ENCODE data around the gene BRAT1.
A peak's percentile ranks its signal among the peaks of the same experiment; 100 is the strongest.

The BRAT1 gene

DNA sequence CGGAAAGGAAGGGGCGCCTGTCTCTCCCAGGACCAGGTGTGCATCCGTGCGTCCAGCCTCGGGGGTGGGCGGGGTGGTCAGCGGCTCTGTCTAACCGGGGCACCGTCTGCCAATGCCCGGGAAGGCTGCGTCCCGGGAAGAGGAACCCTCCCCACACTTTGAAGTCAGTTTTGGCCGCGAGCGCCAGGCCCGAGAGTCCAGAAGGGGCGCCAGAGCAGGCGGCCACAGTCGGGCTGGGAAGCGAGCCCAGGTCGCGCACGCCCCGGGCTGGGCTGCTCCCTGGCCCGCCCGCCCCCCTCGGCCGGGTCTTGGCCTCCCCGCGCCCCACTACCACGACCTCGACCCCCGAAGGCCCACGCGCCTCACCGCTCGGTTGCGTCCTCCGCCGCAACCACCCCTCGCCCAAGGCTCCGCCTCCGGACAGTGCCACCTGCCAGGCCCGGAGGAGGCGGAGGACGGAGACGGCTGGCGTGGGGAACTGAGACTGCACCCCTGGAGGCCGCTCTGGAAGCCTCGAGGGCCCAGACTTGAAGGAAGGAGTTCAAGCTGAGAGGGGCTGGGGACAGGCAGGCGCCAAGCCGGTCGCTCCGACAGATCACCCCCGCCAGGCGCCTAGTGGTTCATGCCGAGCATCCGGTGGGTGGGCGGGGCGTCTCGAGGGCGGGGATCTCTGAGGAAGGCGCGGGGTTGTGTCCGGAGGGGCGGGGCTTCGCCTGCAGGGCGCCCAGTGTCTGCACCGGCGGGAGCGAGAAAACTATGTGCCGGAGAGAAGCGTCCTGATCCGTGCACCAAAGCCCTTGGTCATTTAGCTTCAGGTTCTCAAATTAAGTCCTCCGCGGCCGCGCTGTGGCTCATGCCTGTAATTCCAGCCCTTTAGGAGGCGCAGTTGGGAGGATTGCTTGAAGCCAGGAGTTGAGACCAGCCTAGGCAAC is at the start of gene BRAT1:
Gene BRAT1, minus strand, starts transcription at position 404 of the 932 bp plus-strand sequence. CDS start 1,093 bp downstream, outside the sequence.
- Histone ChIP-seq H3K4me3 (ENCODE audit: low read depth in 1 of 5, low read length in 5 of 5) (peak within 1 kb of the TSS; percentile 74 to 88 (median 81)), H3K36me3 (ENCODE audit: control insufficient read depth in 5 of 5, insufficient read depth in 5 of 5, low read length in 5 of 5) (peaks cover 2 to 4% (median 3%) of the 10 kb centered on the region in 5 donors), H3K9me3 (ENCODE audit: control insufficient read depth in 5 of 5, low read length in 5 of 5) (no peaks in the 10 kb centered on the region), H3K9ac (ENCODE audit: low read length in 5 of 5) (peak within 1 kb of the TSS; percentile 28 to 95 (median 84)), H3K27me3 (ENCODE audit: control insufficient read depth in 5 of 5, insufficient read depth in 4 of 5, low read length in 5 of 5) (no peaks in the 10 kb centered on the region), H3K27ac (ENCODE audit: low read depth, low read length) (peak within 1 kb of the TSS; percentile 90), H3K4me1 (ENCODE audit: control insufficient read depth in 5 of 5, insufficient read depth in 5 of 5, low read length in 5 of 5) (peaks cover 7 to 41% (median 39%) of the 10 kb centered on the region in 5 donors)

DNA sequence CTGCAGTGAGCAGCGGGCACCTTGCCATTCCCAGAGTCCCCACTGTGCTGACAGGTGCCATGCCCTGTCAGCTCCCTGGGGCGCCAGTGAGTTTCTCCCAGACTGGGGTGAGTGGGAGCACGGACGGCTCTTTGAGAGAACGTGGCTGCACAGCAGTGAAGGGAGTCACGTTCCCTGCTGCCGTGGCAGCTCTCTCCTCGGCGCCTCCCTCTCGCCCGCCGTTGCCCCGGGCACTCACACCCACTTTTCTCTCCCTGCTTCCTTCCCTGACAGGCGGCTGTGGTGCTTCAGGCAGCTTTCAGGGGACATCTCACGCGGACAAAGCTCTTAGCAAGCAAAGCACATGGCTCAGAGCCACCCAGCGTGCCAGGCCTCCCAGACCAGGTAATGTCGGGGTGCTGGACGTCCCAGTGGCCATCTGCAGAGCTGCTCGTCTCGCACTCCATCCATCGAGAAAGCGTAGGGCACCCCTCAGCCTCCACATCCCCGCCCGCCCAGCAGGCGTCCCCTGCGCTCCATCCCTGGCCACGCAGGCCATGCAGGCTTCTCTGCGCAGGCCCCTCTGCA is 49.4 kb upstream of the BRAT1 start:
- Histone ChIP-seq H3K27ac (ENCODE audit: low read depth, low read length) (no peak overlapping the region), H3K9me3 (ENCODE audit: control insufficient read depth in 5 of 5, low read length in 5 of 5) (no peaks in the 10 kb centered on the region), H3K27me3 (ENCODE audit: control insufficient read depth in 5 of 5, insufficient read depth in 4 of 5, low read length in 5 of 5) (no peaks in the 10 kb centered on the region), H3K36me3 (ENCODE audit: control insufficient read depth in 5 of 5, insufficient read depth in 5 of 5, low read length in 5 of 5) (peaks cover 0 to 35% (median 23%) of the 10 kb centered on the region in 5 donors), H3K4me3 (ENCODE audit: low read depth in 1 of 5, low read length in 5 of 5) (no peak overlapping the region), H3K9ac (ENCODE audit: low read length in 5 of 5) (no peak overlapping the region), H3K4me1 (ENCODE audit: control insufficient read depth in 5 of 5, insufficient read depth in 5 of 5, low read length in 5 of 5) (peaks cover 9 to 42% (median 33%) of the 10 kb centered on the region in 5 donors)

DNA sequence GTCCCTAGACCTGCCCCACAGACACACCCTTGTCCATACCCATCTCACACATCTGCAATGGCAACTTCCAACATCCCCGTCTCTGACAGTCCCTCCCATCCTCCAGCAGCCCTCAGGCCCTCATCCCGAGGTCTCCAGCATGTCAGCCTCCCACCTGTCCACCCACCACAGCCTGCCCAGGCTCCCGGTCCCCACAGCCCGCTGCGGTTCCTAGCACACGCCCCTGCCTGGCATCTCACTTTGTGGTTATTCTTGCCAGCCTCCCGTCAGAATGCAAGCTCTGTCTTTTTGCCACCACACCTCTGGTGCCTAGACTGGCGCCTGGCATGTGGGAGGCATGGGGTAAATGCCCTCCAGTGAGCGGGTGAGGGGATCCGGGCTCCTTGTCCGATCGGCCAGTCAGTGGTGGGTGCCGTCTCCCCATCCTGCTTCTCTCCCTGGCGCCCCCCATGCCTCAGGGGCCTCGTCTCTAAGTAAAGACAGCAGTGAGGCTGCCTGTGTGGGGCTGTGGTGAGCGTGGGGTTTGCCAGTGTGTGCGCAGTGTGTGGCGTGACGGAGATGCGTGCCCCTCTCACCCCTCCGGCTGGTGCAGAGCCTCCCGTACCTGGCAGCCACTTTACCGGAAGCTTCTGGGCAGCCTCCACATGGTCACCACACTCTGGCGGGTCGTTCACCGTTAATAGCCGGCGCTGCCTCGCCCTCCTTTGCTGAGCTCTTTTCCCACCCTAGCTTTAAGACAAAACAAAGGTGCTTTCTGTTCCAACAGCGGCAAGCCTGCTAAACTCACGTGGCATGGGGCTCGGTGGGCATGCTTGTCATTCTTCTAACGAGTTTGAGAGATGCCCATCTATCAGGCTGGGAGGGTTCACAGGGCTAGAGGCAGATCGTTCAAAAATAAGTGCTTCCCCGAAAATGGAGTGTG is 48.0 kb upstream of the BRAT1 start:
- Histone ChIP-seq H3K27ac (ENCODE audit: low read depth, low read length) (no peak overlapping the region), H3K9me3 (ENCODE audit: control insufficient read depth in 5 of 5, low read length in 5 of 5) (no peaks in the 10 kb centered on the region), H3K27me3 (ENCODE audit: control insufficient read depth in 5 of 5, insufficient read depth in 4 of 5, low read length in 5 of 5) (no peaks in the 10 kb centered on the region), H3K4me3 (ENCODE audit: low read depth in 1 of 5, low read length in 5 of 5) (no peak overlapping the region), H3K9ac (ENCODE audit: low read length in 5 of 5) (no peak overlapping the region), H3K4me1 (ENCODE audit: control insufficient read depth in 5 of 5, insufficient read depth in 5 of 5, low read length in 5 of 5) (peaks cover 9 to 37% (median 33%) of the 10 kb centered on the region in 5 donors), H3K36me3 (ENCODE audit: control insufficient read depth in 5 of 5, insufficient read depth in 5 of 5, low read length in 5 of 5) (peaks cover 0 to 48% (median 30%) of the 10 kb centered on the region in 5 donors)

DNA sequence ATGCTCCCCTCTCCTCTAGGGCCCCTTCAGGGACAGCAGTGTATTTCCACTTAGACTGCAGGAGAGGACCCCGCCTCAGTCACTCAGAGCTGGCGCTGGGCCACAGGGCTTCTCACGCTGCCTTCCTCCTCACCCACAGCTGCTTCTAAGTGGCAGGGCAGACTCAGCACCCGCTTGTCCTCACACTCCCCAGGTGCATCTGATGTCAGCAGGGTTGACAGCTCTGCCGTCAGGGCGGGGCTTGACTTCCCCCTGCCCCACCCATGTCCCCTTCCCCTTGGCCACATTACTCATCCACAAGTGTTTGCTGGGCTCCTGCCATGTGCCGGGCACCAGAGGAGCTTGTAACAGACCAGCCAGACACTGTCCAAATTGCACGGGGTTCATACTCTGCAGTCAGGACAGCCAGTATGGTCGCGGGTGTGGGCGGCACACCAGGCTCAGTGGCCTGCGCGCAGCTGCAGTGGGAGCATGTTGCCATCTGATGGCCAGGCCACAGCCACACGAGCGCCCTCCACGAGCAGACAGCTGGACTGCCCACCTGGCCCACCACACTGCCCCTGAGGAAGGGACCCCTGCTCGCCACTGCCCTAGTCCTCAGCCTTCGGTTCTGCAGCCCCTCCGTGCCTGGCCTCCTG is 47.2 kb upstream of the BRAT1 start:
- peaks cover 0 to 53% (median 33%) of the 10 kb centered on the region in 5 donors for H3K36me3 ChIP-seq (ENCODE audit: control insufficient read depth in 5 of 5, insufficient read depth in 5 of 5, low read length in 5 of 5)
- no peaks in the 10 kb centered on the region for H3K27me3 ChIP-seq (ENCODE audit: control insufficient read depth in 5 of 5, insufficient read depth in 4 of 5, low read length in 5 of 5)
- H3K9me3 ChIP-seq (ENCODE audit: control insufficient read depth in 5 of 5, low read length in 5 of 5): no peaks in the 10 kb centered on the region
- H3K9ac ChIP-seq (ENCODE audit: low read length in 5 of 5): no peak overlapping the region
- H3K4me3 ChIP-seq (ENCODE audit: low read depth in 1 of 5, low read length in 5 of 5): no peak overlapping the region
- H3K27ac ChIP-seq (ENCODE audit: low read depth, low read length): no peak overlapping the region
- H3K4me1 ChIP-seq (ENCODE audit: control insufficient read depth in 5 of 5, insufficient read depth in 5 of 5, low read length in 5 of 5): peaks cover 6 to 33% (median 25%) of the 10 kb centered on the region in 5 donors

DNA sequence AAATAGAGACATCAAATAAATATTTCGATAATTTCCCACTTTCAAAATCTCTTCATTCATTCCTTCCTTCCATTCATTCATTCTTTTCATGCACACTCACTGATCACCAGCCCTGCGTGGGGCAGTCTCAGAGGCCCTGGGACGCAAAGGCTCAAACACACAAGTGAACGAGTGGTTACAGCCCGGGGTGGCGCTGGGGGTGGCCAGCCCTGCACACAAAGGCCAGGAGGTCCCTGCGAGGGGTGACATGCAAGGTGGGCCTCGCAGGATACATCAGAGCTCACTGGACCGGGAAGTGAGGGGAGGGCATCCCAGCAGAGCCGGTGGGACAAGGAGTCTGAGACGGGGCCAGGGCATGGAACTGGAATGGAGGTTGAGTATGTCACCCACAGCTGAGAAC is 46.6 kb upstream of the BRAT1 start:
- H3K9ac ChIP-seq (ENCODE audit: low read length in 5 of 5): no peak overlapping the region
- peaks cover 4 to 27% (median 19%) of the 10 kb centered on the region in 5 donors for H3K4me1 ChIP-seq (ENCODE audit: control insufficient read depth in 5 of 5, insufficient read depth in 5 of 5, low read length in 5 of 5)
- H3K36me3 ChIP-seq (ENCODE audit: control insufficient read depth in 5 of 5, insufficient read depth in 5 of 5, low read length in 5 of 5): peaks cover 0 to 59% (median 33%) of the 10 kb centered on the region in 5 donors
- H3K4me3 ChIP-seq (ENCODE audit: low read depth in 1 of 5, low read length in 5 of 5): no peak overlapping the region
- H3K27ac ChIP-seq (ENCODE audit: low read depth, low read length): no peak overlapping the region
- no peaks in the 10 kb centered on the region for H3K27me3 ChIP-seq (ENCODE audit: control insufficient read depth in 5 of 5, insufficient read depth in 4 of 5, low read length in 5 of 5)
- no peaks in the 10 kb centered on the region for H3K9me3 ChIP-seq (ENCODE audit: control insufficient read depth in 5 of 5, low read length in 5 of 5)

DNA sequence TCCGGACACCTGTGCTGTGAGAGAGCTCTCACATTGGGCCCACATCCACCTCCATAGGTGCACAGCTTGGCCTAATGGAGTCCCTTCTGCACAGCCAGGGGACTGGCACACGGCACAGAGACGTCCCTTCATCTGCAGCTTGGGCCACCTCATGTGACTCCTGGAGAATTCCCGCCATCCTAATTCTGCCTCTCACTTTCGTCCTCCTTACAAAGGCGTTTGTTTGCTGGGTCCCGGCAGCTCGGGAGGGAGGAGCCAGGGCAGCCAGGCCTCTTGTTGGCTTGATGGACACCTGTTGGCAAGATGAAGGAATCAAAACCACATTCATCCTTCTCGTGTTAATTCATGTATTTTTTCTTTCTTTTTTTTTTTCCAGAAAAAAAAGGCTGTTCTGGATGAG is 45.7 kb upstream of the BRAT1 start:
- H3K9ac ChIP-seq (ENCODE audit: low read length in 5 of 5): no peak overlapping the region
- peaks cover 0 to 18% (median 13%) of the 10 kb centered on the region in 5 donors for H3K4me1 ChIP-seq (ENCODE audit: control insufficient read depth in 5 of 5, insufficient read depth in 5 of 5, low read length in 5 of 5)
- H3K27me3 ChIP-seq (ENCODE audit: control insufficient read depth in 5 of 5, insufficient read depth in 4 of 5, low read length in 5 of 5): no peaks in the 10 kb centered on the region
- no peaks in the 10 kb centered on the region for H3K9me3 ChIP-seq (ENCODE audit: control insufficient read depth in 5 of 5, low read length in 5 of 5)
- peaks cover 0 to 62% (median 33%) of the 10 kb centered on the region in 5 donors for H3K36me3 ChIP-seq (ENCODE audit: control insufficient read depth in 5 of 5, insufficient read depth in 5 of 5, low read length in 5 of 5)
- H3K27ac ChIP-seq (ENCODE audit: low read depth, low read length): no peak overlapping the region
- no peak overlapping the region for H3K4me3 ChIP-seq (ENCODE audit: low read depth in 1 of 5, low read length in 5 of 5)

DNA sequence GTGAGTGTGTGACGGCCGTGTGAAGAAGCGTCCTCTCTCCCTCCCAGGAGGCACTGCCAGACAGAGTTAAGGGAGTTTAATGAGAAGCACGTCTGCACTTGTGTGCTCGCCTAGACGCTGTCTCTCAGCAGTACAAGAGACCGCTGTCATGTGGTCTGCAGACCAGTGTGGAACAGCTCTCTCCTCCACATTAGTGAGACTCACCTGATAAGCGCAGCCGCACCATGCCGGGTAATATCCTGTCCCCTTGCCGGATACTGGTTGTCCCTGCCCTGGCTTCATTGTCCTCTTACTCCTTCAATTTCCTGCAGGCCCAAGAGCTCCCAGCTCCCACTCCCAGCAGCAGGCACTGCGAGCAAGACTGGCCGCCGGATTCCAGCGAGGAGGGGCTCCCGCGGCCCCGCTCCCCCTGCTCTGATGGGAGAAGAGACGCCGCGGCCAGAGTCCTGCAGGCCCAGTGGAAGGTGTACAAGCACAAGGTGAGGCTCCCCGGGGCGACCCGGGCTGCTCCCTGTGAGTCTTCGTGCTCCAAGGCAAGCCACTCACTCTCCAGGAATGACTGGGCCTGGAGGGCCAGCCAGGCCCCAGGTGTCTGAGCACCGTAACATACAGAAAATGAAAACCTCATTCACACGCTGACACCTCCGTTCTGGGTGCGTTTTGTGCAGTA is 43.0 kb upstream of the BRAT1 start:
- no peak overlapping the region for H3K4me3 ChIP-seq (ENCODE audit: low read depth in 1 of 5, low read length in 5 of 5)

DNA sequence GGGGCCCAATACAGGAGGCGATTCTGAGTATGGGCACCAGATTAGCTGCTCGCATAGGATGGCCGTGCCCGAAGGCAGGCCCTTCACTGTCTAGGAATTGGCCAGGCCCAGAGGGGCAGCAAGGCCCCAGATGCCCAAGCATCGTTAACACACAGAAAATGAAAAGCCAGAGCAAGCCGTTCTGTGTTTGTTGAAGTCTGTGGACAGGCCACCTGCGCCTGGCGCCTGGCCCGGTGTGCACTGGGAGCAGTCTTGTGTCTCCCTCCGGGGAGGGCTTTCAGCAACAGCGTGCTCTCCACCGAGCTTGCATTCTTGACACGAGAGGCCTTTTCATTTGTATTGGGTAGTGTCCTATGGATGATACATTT is 41.9 kb upstream of the BRAT1 start:
- Histone ChIP-seq H3K36me3 (ENCODE audit: control insufficient read depth in 5 of 5, insufficient read depth in 5 of 5, low read length in 5 of 5) (peaks cover 0 to 77% (median 60%) of the 10 kb centered on the region in 5 donors), H3K4me1 (ENCODE audit: control insufficient read depth in 5 of 5, insufficient read depth in 5 of 5, low read length in 5 of 5) (peaks cover 0 to 9% (median 3%) of the 10 kb centered on the region in 5 donors), H3K27ac (ENCODE audit: low read depth, low read length) (no peak overlapping the region), H3K9me3 (ENCODE audit: control insufficient read depth in 5 of 5, low read length in 5 of 5) (no peaks in the 10 kb centered on the region), H3K4me3 (ENCODE audit: low read depth in 1 of 5, low read length in 5 of 5) (no peak overlapping the region), H3K27me3 (ENCODE audit: control insufficient read depth in 5 of 5, insufficient read depth in 4 of 5, low read length in 5 of 5) (no peaks in the 10 kb centered on the region), H3K9ac (ENCODE audit: low read length in 5 of 5) (no peak overlapping the region)

More for the DNA sequence above, 43.0 kb upstream of the BRAT1 start:
- Histone ChIP-seq H3K4me1 (ENCODE audit: control insufficient read depth in 5 of 5, insufficient read depth in 5 of 5, low read length in 5 of 5) (peaks cover 0 to 13% (median 8%) of the 10 kb centered on the region in 5 donors), H3K27me3 (ENCODE audit: control insufficient read depth in 5 of 5, insufficient read depth in 4 of 5, low read length in 5 of 5) (no peaks in the 10 kb centered on the region), H3K9me3 (ENCODE audit: control insufficient read depth in 5 of 5, low read length in 5 of 5) (no peaks in the 10 kb centered on the region), H3K27ac (ENCODE audit: low read depth, low read length) (no peak overlapping the region), H3K9ac (ENCODE audit: low read length in 5 of 5) (no peak overlapping the region), H3K36me3 (ENCODE audit: control insufficient read depth in 5 of 5, insufficient read depth in 5 of 5, low read length in 5 of 5) (peaks cover 0 to 74% (median 50%) of the 10 kb centered on the region in 5 donors)
